ENCODE data around the gene ASCC1.
"Not testable (repeated sequence)": the region's sequence is repeated elsewhere in the genome, so short reads cannot be mapped to it uniquely, and the experiment has no call there.

The ASCC1 gene

GRCh38 chr10:72167118-72167517 lies 49.0 kb downstream of the ASCC1 start:
- DNase-seq, result no peak

GRCh38 chr10:72164617-72165016 lies 51.5 kb downstream of the ASCC1 start:
- no peak for DNase-seq

GRCh38 chr10:72162978-72163377 lies 53.1 kb downstream of the ASCC1 start:
- DNase-seq, result no peak

- no peak for DNase-seq
Measured at GRCh38 chr10:72158176-72158575, 57.9 kb downstream of the ASCC1 start.

- DNase-seq, result no peak
Measured at GRCh38 chr10:72156223-72156622, 59.9 kb downstream of the ASCC1 start.

GRCh38 chr10:72152286-72152685 lies 63.8 kb downstream of the ASCC1 start:
- DNase-seq, result no peak

GRCh38 chr10:72150746-72151478 lies 65.2 kb downstream of the ASCC1 start:
- DNase-seq, result not testable (repeated sequence)

- not testable (repeated sequence) for DNase-seq
Measured at GRCh38 chr10:72147324-72147584, 68.8 kb downstream of the ASCC1 start.

- no peak for DNase-seq
Measured at GRCh38 chr10:72146559-72147323, 69.3 kb downstream of the ASCC1 start.

- DNase-seq, result no peak
Measured at GRCh38 chr10:72146071-72146470, 70.0 kb downstream of the ASCC1 start.

GRCh38 chr10:72145657-72146056 lies 70.4 kb downstream of the ASCC1 start:
- no peak for DNase-seq

- DNase-seq, result no peak
Measured at GRCh38 chr10:72140850-72141249, 75.2 kb downstream of the ASCC1 start.

- DNase-seq, result no peak
Measured at GRCh38 chr10:72140174-72140573, 75.9 kb downstream of the ASCC1 start.

GRCh38 chr10:72137583-72137982 lies 78.5 kb downstream of the ASCC1 start:
- DNase-seq, result no peak

- DNase-seq, result not testable (repeated sequence)
Measured at GRCh38 chr10:72136225-72136624, 79.9 kb downstream of the ASCC1 start.

GRCh38 chr10:72134785-72135767 lies 81.0 kb downstream of the ASCC1 start:
- no peak for DNase-seq

GRCh38 chr10:72133517-72133916 lies 82.6 kb downstream of the ASCC1 start:
- no peak for DNase-seq

GRCh38 chr10:72132854-72133253 lies 83.2 kb downstream of the ASCC1 start:
- DNase-seq, result no peak

GRCh38 chr10:72127571-72127970 lies 88.5 kb downstream of the ASCC1 start:
- no peak for DNase-seq

GRCh38 chr10:72126872-72127232 lies 89.2 kb downstream of the ASCC1 start:
- DNase-seq, result no peak

GRCh38 chr10:72126184-72126871 lies 89.7 kb downstream of the ASCC1 start:
- no peak for DNase-seq

GRCh38 chr10:72124989-72125388 lies 91.1 kb downstream of the ASCC1 start:
- DNase-seq, result no peak

GRCh38 chr10:72124381-72124780 lies 91.7 kb downstream of the ASCC1 start:
- no peak for DNase-seq

All from activated naive CD4-positive, alpha-beta T cell treated with anti-CD3 and anti-CD28 coated beads, Interleukin-2, amount 50 U/mL, for 16 hours (primary cell).